ENCODE measurements around the gene KDM2A. TPM values are rescaled to one million over a fixed set of nuclear protein-coding genes. Genes with fewer than 3 reads are reported as not detected.

The KDM2A gene
- total and polyA plus RNA-seq, 2 donors (not counting 3 experiments of a cell fraction or from before 2014, with no cell fraction given) = 72.2 to 79.5 TPM

GRCh38 chr11:67237574-67237973 lies 118.5 kb downstream of the KDM2A start:
- Histone ChIP-seq H3K27ac (ENCODE audit: insufficient read depth, low read depth, low read length) (no peak overlapping the region), H3K9ac (replicated peaks; ENCODE audit: extremely low read depth, insufficient read depth, low read length) (no peak overlapping the region), H2AFZ (ENCODE audit: low read depth, low read length) (no peak overlapping the region), H3K79me2 (ENCODE audit: control insufficient read depth, insufficient read depth, low read length) (peaks cover 24% of the 10 kb centered on the region), H3K27me3 (ENCODE audit: control insufficient read depth in 2 of 2, insufficient read depth in 2 of 2, low read length in 2 of 2) (no peaks in the 10 kb centered on the region), H4K20me1 (replicated peaks; ENCODE audit: control insufficient read depth, extremely low read depth, insufficient read depth, low read length) (peaks cover 3% of the 10 kb centered on the region), H3K9me1 (replicated peaks; ENCODE audit: control insufficient read depth, extremely low read depth, insufficient read depth, low read length) (no peaks in the 10 kb centered on the region), H3K36me3 (ENCODE audit: control insufficient read depth in 2 of 2, extremely low read depth in 1 of 2, insufficient read depth in 2 of 2, low read length in 2 of 2) (peaks cover 0 to 3% of the 10 kb centered on the region in 2 experiments), H3K4me1 (ENCODE audit: control insufficient read depth, extremely low read depth, insufficient read depth, low read length) (peaks cover 21% of the 10 kb centered on the region), H3K4me3 (replicated peaks in 1 of 3; ENCODE audit: insufficient read depth in 1 of 3, low read depth in 1 of 3, low read length in 3 of 3) (no peak overlapping the region), H3K9me3 (replicated peaks; ENCODE audit: control insufficient read depth, insufficient read depth, low read length) (no peaks in the 10 kb centered on the region), H3K4me2 (ENCODE audit: insufficient read depth, low read length) (no peak overlapping the region)
- intact Hi-C loops (cut with micrococcal nuclease) = no loop called here
- CTCF ChIA-PET = no interaction called here
- DNase-seq (ENCODE audit: low read depth, low spot score) (no peak), FAIRE-seq (no peak)
- POLR2A ChIA-PET = no interaction called here
- TF ChIP-seq EZH2 (IDR thresholded peaks at IDR 0.05; ENCODE audit: borderline replicate concordance, low read depth, low read length, severe bottlenecking) (no peak), MYC (IDR thresholded peaks at IDR 0.05; ENCODE audit: low read depth, low read length) (no peak), POLR2AphosphoS5 (IDR thresholded peaks at IDR 0.05; ENCODE audit: insufficient read depth, low read depth, low read length) (no peak), MAX (IDR thresholded peaks at IDR 0.05; ENCODE audit: insufficient read depth, insufficient read length) (no peak), FOS (IDR thresholded peaks at IDR 0.05; ENCODE audit: borderline replicate concordance, insufficient read depth, low read length) (no peak), JUN (IDR thresholded peaks at IDR 0.05; ENCODE audit: borderline replicate concordance, insufficient read depth, insufficient read length, low read depth) (no peak), CTCF (IDR thresholded peaks at IDR 0.05; ENCODE audit: extremely low read depth in 1 of 2, insufficient read depth in 1 of 2, low read depth in 1 of 2, low read length in 2 of 2) (no peak), POLR2A (IDR thresholded peaks at IDR 0.05; ENCODE audit: low read depth, low read length) (no peak), GATA2 (IDR thresholded peaks at IDR 0.05; ENCODE audit: insufficient read depth, insufficient read length, low read depth, low read length) (no peak)
- BruUV-seq (replicated peaks) = no TSS peak
- dilution Hi-C loops (cut with MboI; ENCODE audit: extremely low pct_ligation_motif_present, low sequenced_read_pairs) = no loop called here
